Activated B cell treated with CpG ODN at 0.5 μM for 24 hours (primary cell): Measurements from ENCODE around the gene CR1. TPM values are rescaled to one million over a fixed set of nuclear protein-coding genes. Genes with fewer than 3 reads are reported as not detected.
"Not testable (repeated sequence)": the region's sequence is repeated elsewhere in the genome, so short reads cannot be mapped to it uniquely, and the experiment has no call there.

Experiments
- ATAC-seq: fragments of 200-7000 bp; cut with Tn5 transposase; one replicate; pipeline ENCODE4 v1.10.0; 2021; ENCODE audit warnings: low read depth, mild to moderate bottlenecking, moderate library complexity
- CTCF ChIA-PET: fragments of 350-600 bp; sonication (Branson Sonifier 250); formaldehyde crosslinking; loops from one replicate; lab custom pipeline; 2021; ENCODE audit warnings: antibody characterized with exemption; lab: Charles Lee
- POLR2A ChIA-PET: fragments of 350-600 bp; sonication (Branson Sonifier 250); formaldehyde crosslinking; loops from one replicate; lab custom pipeline; 2021; ENCODE audit warnings: antibody characterized with exemption; lab: Charles Lee
- DNase-seq: peaks from one replicate; pipeline ENCODE4 v3.0.0; 2022
- H3K27ac Mint-ChIP-seq: one replicate; pipeline ENCODE4 v1.8.0; 2020; ENCODE audit warnings: mixed read lengths
- H3K27me3 Mint-ChIP-seq: one replicate; pipeline ENCODE4 v1.8.0; 2021; ENCODE audit warnings: mixed read lengths
- H3K36me3 Mint-ChIP-seq: one replicate; pipeline ENCODE4 v1.8.0; 2021; ENCODE audit warnings: low read depth, mixed read lengths
- H3K4me1 Mint-ChIP-seq: one replicate; pipeline ENCODE4 v1.8.0; 2021; ENCODE audit warnings: mixed read lengths
- H3K4me3 Mint-ChIP-seq: one replicate; pipeline ENCODE4 v1.8.0; 2020; ENCODE audit warnings: mild to moderate bottlenecking, mixed read lengths
- H3K9me3 Mint-ChIP-seq: one replicate; pipeline ENCODE4 v1.8.0; 2020; ENCODE audit warnings: mixed read lengths
- CTCF ChIP-seq: fragments of 200-600 bp; IDR thresholded peaks from one replicate; pipeline ENCODE4 v1.8.0; 2022; ENCODE audit warnings: antibody characterized with exemption, mild to moderate bottlenecking
- intact Hi-C: fragments of 100-400 bp; cut with micrococcal nuclease; formaldehyde crosslinking; loops from one replicate; pipeline ENCODE4 v1.15.1; 2024
- total RNA-seq: library from RNA; stranded (reverse); gene quantifications from 2 replicates; pipeline ENCODE4 v1.2.3, GENCODE V29; 2022

Gene CR1
- total RNA-seq, 1 donor from 2014 or later: 13.9 TPM

GRCh38 chr1:207578796-207579435 is 83.0 kb downstream of the CR1 start:
- ATAC-seq (no peak), DNase-seq (no peak)
- ChIA-PET POLR2A (no interaction called here), CTCF (interaction anchor here (0.8 to 1.5 kb wide), 5 partner anchors 41 to 384 kb away, joined by 3 to 5 read pairs (median 4); no protein-coding TSS in a partner anchor)
- intact Hi-C loops: no loop called here
- H3K9me3 Mint-ChIP-seq: no peaks in the 10 kb centered on the region
- H3K36me3 Mint-ChIP-seq: peaks cover 81% of the 10 kb centered on the region
- no peak for TF ChIP-seq CTCF
- H3K27me3 Mint-ChIP-seq: no peaks in the 10 kb centered on the region
- H3K27ac Mint-ChIP-seq: peak overlapping the region; percentile 15
- peaks cover 6% of the 10 kb centered on the region for H3K4me1 Mint-ChIP-seq
- H3K4me3 Mint-ChIP-seq: no peak overlapping the region

GRCh38 chr1:207579436-207579799 is 83.5 kb downstream of the CR1 start:
- Mint-ChIP-seq H3K36me3 (peaks cover 77% of the 10 kb centered on the region), H3K4me1 (peaks cover 6% of the 10 kb centered on the region), H3K27ac (peak overlapping the region; percentile 15), H3K4me3 (no peak overlapping the region), H3K9me3 (no peaks in the 10 kb centered on the region), H3K27me3 (no peaks in the 10 kb centered on the region)
- intact Hi-C loops: no loop called here
- POLR2A ChIA-PET: no interaction called here
- ATAC-seq (peak; percentile 77), DNase-seq (no peak)
- CTCF ChIA-PET: interaction anchor here (1.0 to 1.5 kb wide), 4 partner anchors 40 to 384 kb away, joined by 3 to 5 read pairs (median 4); no protein-coding TSS in a partner anchor
- TF ChIP-seq CTCF: no peak

GRCh38 chr1:207581496-207582153 is 85.7 kb downstream of the CR1 start:
- CTCF ChIA-PET: interaction anchor here (1.7 kb wide), 1 partner anchor 117 kb away, joined by 7 read pairs; no protein-coding TSS in a partner anchor
- no peak for TF ChIP-seq CTCF
- POLR2A ChIA-PET: no interaction called here
- DNase-seq: no peak
- H3K4me1 Mint-ChIP-seq: peaks cover 6% of the 10 kb centered on the region
- H3K9me3 Mint-ChIP-seq: no peaks in the 10 kb centered on the region
- no peak overlapping the region for H3K4me3 Mint-ChIP-seq
- intact Hi-C loops: no loop called here
- ATAC-seq: no peak
- no peak overlapping the region for H3K27ac Mint-ChIP-seq
- no peaks in the 10 kb centered on the region for H3K27me3 Mint-ChIP-seq
- H3K36me3 Mint-ChIP-seq: peaks cover 80% of the 10 kb centered on the region

GRCh38 chr1:207589506-207589905 is 93.5 kb downstream of the CR1 start:
- H3K9me3 Mint-ChIP-seq, H3K4me3 Mint-ChIP-seq, H3K4me1 Mint-ChIP-seq, H3K27ac Mint-ChIP-seq, ATAC-seq, H3K27me3 Mint-ChIP-seq, intact Hi-C loops, DNase-seq, CTCF ChIA-PET: not testable (repeated sequence)
- peaks cover 92% of the 10 kb centered on the region for H3K36me3 Mint-ChIP-seq
- POLR2A ChIA-PET: interaction anchor here (0.6 kb wide), 1 partner anchor 9 kb away, joined by 3 read pairs; no protein-coding TSS in a partner anchor

GRCh38 chr1:207591205-207591604 is 95.2 kb downstream of the CR1 start:
- DNase-seq, POLR2A ChIA-PET, H3K27me3 Mint-ChIP-seq, CTCF ChIA-PET, H3K4me1 Mint-ChIP-seq, H3K27ac Mint-ChIP-seq, H3K4me3 Mint-ChIP-seq, ATAC-seq, intact Hi-C loops, H3K9me3 Mint-ChIP-seq: not testable (repeated sequence)
- H3K36me3 Mint-ChIP-seq: peaks cover 84% of the 10 kb centered on the region

GRCh38 chr1:207594095-207594494 is 98.1 kb downstream of the CR1 start:
- intact Hi-C loops, H3K4me1 Mint-ChIP-seq: not testable (repeated sequence)

More at GRCh38 chr1:207594095-207594494, 98.1 kb downstream of the CR1 start:
- H3K27me3 Mint-ChIP-seq, POLR2A ChIA-PET, DNase-seq, ATAC-seq, H3K27ac Mint-ChIP-seq, CTCF ChIA-PET, H3K4me3 Mint-ChIP-seq, H3K9me3 Mint-ChIP-seq: not testable (repeated sequence)
- peaks cover 71% of the 10 kb centered on the region for H3K36me3 Mint-ChIP-seq
